SJSA1 (cell line): Measurements from ENCODE around the gene RANBP9. TPM values are rescaled to one million over a fixed set of nuclear protein-coding genes. Genes with fewer than 3 reads are reported as not detected.

Source experiments
- DNase-seq, 2 experiments: peaks; one replicate each; pipeline ENCODE4 v3.0.0-alpha.2; 2015 to 2020; ENCODE audit warnings: low spot score in 2 of 2, low read depth in 1 of 2
- H3K27ac ChIP-seq: fragments of 250-450 bp; sonication (Bioruptor Pico); 2 replicates; pipeline ENCODE4 v1.5.1; 2020; ENCODE audit warnings: mild to moderate bottlenecking, moderate library complexity
- H3K27me3 ChIP-seq: fragments of 250-450 bp; sonication (Bioruptor Pico); replicated peaks from 2 replicates; pipeline ENCODE4 v1.5.1; 2020; ENCODE audit warnings: mild to moderate bottlenecking, moderate library complexity
- H3K36me3 ChIP-seq: fragments of 250-450 bp; sonication (Bioruptor Pico); 2 replicates; pipeline ENCODE4 v1.5.1; 2020; ENCODE audit warnings: mild to moderate bottlenecking
- H3K4me1 ChIP-seq: fragments of 250-450 bp; sonication (Bioruptor Pico); replicated peaks from 2 replicates; pipeline ENCODE4 v1.6.1; 2021; ENCODE audit warnings: mild to moderate bottlenecking
- H3K4me3 ChIP-seq: fragments of 250-450 bp; sonication (Bioruptor Pico); 2 replicates; pipeline ENCODE4 v1.5.1; 2020; ENCODE audit warnings: mild to moderate bottlenecking
- H3K9me3 ChIP-seq: fragments of 250-450 bp; sonication (Bioruptor Pico); replicated peaks from 2 replicates; pipeline ENCODE4 v1.5.1; 2020; ENCODE audit warnings: mild to moderate bottlenecking
- total RNA-seq: library from RNA; depleted of rRNA; stranded (reverse); fragments of >200 nt; shearing (Covaris generic); gene quantifications from 2 replicates; pipeline ENCODE4 v1.2.3, GENCODE V29; 2014

Gene RANBP9
- total RNA-seq, 1 experiment from 2014 or later: 38.5 TPM

DNA sequence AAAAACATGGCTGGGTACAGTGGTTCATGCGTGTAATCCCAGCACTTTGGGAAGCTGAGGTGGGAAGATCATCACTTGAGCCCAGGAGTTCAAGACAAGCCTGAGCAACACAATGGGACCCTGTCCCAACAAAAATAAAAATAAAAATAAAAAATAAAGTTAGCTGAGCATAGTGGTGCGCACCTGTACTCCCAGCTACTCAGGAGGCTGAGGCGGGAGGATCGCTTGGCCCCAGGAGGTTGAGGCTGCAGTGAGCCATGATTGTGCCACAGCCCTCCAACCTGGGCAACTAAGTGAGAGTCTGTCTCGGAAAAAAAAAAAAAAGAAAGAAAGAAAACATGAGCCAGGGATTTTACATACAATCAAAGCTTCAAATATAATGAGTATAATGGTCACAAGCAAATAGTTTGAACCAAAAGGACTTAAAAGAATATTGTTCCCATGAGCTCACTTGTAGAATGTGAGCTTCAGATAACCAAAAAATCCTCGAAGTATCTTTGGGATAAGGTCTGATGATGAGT is 31.1 kb downstream of the RANBP9 start:
- Histone ChIP-seq H3K4me3 (no peak overlapping the region), H3K4me1 (no peaks in the 10 kb centered on the region), H3K36me3 (peaks cover 11% of the 10 kb centered on the region), H3K27me3 (no peaks in the 10 kb centered on the region), H3K9me3 (no peaks in the 10 kb centered on the region), H3K27ac (no peak overlapping the region)
- DNase-seq: no peak

DNA sequence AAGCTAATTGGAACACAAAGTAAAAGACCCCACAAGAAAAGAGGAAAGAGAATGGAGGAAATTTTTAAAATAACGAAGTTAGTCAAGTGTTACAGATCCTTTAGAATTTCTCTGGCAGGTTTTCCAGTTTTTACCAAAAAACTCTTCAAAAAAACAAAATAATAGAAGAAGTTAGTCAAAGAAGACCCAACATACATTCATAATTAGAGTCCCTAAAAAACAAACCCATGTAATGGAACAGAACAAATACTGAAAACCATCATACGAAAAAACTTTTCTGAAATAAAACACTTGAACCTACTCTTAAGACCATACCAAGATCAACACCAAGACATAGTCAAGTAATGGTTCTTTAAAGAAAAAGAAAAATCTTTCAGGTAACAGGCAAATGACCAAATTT is 31.6 kb downstream of the RANBP9 start:
- H3K9me3 ChIP-seq: no peaks in the 10 kb centered on the region

DNA sequence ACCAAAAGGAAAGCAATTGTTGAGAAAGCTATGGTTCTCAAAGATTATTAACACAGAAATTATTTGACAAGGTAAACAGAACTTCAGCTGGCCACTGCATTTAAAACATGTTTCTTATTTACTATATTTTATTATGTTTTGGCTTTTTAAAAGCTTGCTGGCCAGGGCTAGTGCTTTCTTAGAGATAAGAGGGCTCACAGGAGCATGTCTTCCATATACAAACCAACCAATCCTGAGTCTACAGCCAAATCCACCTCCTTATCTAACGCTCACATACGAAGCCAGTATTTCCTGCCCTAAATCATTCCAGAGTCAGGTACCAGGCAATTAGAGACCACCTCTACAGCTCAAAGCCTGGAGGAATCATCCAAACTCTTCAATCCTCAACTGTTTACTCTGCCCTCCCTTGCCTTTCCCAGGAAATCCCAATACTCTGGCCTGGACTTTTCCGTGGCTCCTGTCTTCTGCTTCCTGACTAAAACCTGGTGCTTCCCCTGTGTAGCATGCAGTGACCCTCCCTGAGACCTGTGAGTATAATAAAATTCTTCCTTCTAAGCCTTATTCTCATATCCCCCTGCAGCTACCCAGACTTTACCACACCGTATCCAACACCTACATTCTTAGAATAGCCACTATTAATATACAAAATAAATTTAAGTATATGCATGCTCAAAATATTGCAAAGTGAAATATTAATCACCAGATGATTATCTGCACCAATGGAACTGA is 33.2 kb downstream of the RANBP9 start:
- no peaks in the 10 kb centered on the region for H3K4me1 ChIP-seq
- H3K27ac ChIP-seq: no peak overlapping the region
- peaks cover 11% of the 10 kb centered on the region for H3K36me3 ChIP-seq
- no peak overlapping the region for H3K4me3 ChIP-seq
- H3K9me3 ChIP-seq: no peaks in the 10 kb centered on the region
- no peak for DNase-seq
- H3K27me3 ChIP-seq: no peaks in the 10 kb centered on the region

More for the DNA sequence above, 31.6 kb downstream of the RANBP9 start:
- Histone ChIP-seq H3K4me3 (no peak overlapping the region), H3K4me1 (no peaks in the 10 kb centered on the region), H3K36me3 (peaks cover 11% of the 10 kb centered on the region), H3K27me3 (no peaks in the 10 kb centered on the region), H3K27ac (no peak overlapping the region)
- DNase-seq: no peak

DNA sequence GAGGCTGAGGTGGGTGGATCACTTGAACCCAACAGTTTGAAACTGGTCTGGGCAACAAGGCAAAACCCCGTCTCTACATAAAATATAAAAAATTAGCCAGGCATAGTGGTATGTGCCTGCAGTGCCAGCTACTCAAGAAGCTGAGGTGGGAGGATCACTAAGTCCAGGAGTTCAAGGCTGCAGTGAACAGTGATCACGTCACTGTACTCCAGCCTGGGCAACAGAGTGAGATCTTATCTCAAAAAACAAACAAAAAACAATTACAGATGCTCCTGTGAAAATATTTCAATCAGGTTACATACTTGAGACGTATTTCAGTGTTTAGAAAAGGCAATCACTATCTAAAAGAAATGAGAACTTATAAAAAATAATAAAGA is 33.8 kb downstream of the RANBP9 start:
- Histone ChIP-seq H3K4me3 (no peak overlapping the region), H3K27ac (no peak overlapping the region), H3K4me1 (no peaks in the 10 kb centered on the region), H3K9me3 (no peaks in the 10 kb centered on the region), H3K36me3 (peaks cover 11% of the 10 kb centered on the region), H3K27me3 (no peaks in the 10 kb centered on the region)
- no peak for DNase-seq

DNA sequence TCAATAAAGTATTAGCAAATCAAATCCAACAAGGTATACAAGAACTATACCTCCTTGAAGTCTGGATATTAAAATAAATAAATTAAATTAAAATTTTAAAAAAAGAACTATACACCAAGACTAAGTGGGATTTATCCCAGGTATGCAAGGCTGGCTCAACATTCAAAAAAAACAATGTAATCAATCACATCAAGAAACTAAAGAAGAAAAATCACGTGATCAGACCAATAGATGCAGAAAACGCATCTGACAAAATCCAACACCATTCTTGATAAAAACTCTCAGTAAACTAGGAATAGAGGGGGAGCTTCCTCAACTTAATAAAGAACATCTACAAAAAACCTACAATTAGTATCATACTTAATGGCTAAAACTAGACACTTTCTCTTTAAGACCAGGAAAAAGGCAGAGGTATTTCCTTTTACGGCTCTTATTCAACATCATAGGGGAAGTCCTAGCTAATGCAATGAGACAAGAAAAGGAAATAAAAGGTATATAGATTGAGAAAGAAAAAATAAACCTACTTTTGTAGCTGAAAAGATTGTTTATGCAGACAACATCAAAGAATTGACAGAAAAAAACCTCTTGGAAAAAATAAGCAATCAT is 35.0 kb downstream of the RANBP9 start:
- no peaks in the 10 kb centered on the region for H3K9me3 ChIP-seq
- no peak overlapping the region for H3K4me3 ChIP-seq
- no peaks in the 10 kb centered on the region for H3K27me3 ChIP-seq
- H3K27ac ChIP-seq: no peak overlapping the region
- no peak for DNase-seq
- H3K36me3 ChIP-seq: peaks cover 11% of the 10 kb centered on the region
- no peaks in the 10 kb centered on the region for H3K4me1 ChIP-seq

DNA sequence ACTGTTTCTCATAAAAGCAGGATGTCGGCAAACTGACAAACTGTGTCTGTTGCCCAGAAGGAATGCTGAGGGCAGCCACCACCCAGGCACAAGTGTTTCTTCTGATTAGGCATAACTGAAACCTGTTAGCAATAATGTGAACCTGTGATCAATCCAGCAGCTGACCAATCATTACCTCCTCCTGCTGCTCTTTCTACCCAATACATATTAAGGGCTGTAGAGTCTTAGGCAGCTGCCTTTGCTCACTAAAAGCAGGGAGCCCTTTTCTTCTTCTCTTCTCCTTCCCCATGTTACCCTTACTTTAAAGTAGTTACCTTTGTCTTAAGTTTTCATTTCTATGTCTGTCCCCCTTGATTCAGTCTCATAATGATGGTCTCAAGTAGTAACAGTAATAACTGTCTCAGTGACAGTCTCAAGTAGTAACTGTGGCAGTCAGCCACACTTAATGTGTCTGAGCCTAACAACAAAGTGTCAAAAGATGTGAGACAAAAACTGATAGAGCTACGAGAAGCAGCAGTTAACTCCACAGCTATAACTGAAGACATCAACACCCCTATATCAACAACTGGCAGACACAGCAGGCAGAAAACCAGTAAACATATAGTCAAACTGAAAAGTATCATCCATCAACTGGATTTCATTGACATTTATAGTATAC is 37.0 kb downstream of the RANBP9 start:
- no peak for DNase-seq
- Histone ChIP-seq H3K9me3 (no peaks in the 10 kb centered on the region), H3K4me1 (no peaks in the 10 kb centered on the region), H3K27me3 (no peaks in the 10 kb centered on the region), H3K27ac (no peak overlapping the region), H3K4me3 (no peak overlapping the region), H3K36me3 (peaks cover under 1% of the 10 kb centered on the region; the same call in 1 of the 2 replicates)

DNA sequence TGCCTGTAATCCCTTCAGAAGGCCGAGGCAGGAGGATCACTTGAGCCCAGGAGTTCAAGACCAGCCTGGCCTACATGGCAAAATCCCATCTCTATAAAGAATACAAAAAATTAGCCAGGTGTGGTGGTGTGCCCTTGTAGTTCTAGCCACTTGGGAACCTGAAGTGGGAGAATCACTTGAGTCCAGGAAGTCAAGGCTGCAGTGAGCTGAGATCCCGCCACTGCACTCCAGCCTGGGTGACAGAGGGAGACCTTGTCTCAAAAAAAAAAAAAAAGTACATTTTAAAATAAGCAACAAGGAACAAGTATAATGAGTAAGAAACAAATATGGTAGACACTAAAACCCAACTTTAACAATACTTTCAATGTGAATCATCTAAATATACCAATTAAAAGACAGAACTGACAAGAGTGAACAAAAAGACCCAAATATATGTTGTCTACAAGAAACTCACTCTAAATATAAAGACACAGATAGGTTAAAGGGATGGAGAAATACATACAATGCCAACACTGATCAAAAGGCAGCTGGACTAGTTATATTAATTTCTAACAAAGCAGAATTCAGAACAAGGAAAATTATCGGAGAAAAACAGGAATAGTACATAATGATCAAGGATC is 37.7 kb downstream of the RANBP9 start:
- Histone ChIP-seq H3K27me3 (no peaks in the 10 kb centered on the region), H3K9me3 (no peaks in the 10 kb centered on the region), H3K4me1 (no peaks in the 10 kb centered on the region), H3K4me3 (no peak overlapping the region), H3K36me3 (no peaks in the 10 kb centered on the region; the same call in 1 of the 2 replicates), H3K27ac (no peak overlapping the region)
- DNase-seq: no peak

DNA sequence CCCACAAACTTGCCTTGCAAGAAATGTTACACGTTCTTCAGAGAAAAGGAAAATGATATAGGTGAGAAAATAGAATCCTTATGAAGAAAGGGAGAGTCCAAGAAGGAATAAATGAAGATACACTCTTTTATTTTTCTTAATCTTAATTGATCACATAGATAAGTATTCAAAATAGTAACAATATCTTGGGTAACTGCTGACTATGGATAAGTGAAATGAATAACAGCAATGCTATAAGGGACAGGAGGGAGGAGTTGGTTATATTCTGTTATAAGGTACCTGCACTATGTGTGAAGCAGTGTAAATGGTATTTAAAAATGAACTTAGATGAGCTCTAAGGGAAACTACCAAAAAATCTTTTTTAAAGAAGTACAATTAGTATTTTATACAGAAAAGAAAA is 38.3 kb downstream of the RANBP9 start:
- Histone ChIP-seq H3K27me3 (no peaks in the 10 kb centered on the region), H3K4me1 (no peaks in the 10 kb centered on the region), H3K4me3 (no peak overlapping the region), H3K27ac (no peak overlapping the region), H3K36me3 (no peaks in the 10 kb centered on the region; the same call in 1 of the 2 replicates), H3K9me3 (no peaks in the 10 kb centered on the region)
- DNase-seq: no peak

DNA sequence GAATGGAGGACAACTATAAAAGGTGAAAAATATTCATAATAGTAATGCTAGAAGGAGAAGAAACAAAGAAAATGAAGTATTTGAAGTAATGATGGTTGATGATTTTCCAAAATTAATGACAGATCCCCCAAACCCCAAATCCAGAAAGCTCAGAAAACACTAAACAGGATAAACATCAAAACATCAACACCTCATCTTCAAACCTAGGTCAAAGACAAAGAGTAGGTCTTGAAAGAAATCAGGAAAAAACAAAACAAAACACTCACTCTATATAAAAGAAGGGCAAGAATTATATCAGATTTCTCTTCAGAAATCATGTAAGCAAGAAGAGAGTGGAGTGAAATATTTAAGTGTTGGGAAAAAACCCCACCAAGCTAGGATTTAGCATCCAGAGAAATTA is 38.7 kb downstream of the RANBP9 start:
- Histone ChIP-seq H3K4me3 (no peak overlapping the region), H3K27me3 (no peaks in the 10 kb centered on the region)

DNA sequence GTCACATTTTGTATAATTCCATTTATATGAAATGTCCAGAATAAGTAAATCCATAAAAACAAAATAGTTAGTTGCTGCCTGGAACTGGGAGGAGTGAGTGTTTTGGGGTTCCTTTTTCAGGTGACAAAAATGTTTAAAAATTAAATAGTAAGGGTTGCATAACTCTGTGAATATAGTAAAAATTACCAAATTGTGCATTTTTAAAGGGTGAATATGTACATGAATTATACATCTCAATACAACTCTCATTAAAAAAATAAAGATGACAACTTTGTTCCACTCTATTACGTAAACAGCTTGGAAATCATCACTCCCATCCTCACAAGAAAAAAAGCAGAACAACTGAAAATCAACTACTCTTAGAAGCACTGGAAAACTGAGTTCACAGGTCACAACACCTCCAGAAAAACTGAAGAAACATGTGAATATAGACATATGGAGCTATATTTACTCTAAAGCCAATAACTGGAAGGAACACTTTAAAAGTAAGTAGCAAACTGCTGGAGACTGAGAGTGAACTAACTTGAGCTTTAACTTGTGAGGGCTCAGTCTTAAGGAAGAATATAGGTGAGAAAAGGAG is 40.0 kb downstream of the RANBP9 start:
- no peak for DNase-seq
- Histone ChIP-seq H3K36me3 (no peaks in the 10 kb centered on the region), H3K27me3 (no peaks in the 10 kb centered on the region), H3K4me3 (no peak overlapping the region), H3K27ac (no peak overlapping the region), H3K4me1 (peaks cover 5% of the 10 kb centered on the region; the same call in 1 of the 2 replicates), H3K9me3 (no peaks in the 10 kb centered on the region)

More for the DNA sequence above, 38.7 kb downstream of the RANBP9 start:
- DNase-seq: no peak
- Histone ChIP-seq H3K4me1 (no peaks in the 10 kb centered on the region), H3K27ac (no peak overlapping the region), H3K9me3 (no peaks in the 10 kb centered on the region), H3K36me3 (no peaks in the 10 kb centered on the region; the same call in 1 of the 2 replicates)

DNA sequence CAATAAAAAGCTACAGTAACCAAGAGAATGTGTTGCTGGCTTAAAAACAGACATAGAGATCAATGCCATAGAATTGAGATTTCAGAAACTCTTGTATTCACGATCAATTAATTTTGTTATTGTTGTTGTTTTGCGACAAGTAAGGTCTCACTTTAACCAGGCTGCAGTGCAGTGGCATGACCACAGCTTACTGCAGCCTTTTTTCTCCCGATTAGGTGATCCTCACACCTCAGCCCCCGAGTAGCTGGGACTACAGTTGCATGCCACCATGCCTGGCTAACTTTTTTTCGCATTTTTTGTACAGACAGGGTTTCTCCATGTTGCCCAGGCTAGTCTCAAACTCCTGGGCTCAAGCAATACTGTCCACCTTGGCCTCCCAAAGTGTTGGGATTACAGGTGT is 42.2 kb downstream of the RANBP9 start:
- no peak for DNase-seq

DNA sequence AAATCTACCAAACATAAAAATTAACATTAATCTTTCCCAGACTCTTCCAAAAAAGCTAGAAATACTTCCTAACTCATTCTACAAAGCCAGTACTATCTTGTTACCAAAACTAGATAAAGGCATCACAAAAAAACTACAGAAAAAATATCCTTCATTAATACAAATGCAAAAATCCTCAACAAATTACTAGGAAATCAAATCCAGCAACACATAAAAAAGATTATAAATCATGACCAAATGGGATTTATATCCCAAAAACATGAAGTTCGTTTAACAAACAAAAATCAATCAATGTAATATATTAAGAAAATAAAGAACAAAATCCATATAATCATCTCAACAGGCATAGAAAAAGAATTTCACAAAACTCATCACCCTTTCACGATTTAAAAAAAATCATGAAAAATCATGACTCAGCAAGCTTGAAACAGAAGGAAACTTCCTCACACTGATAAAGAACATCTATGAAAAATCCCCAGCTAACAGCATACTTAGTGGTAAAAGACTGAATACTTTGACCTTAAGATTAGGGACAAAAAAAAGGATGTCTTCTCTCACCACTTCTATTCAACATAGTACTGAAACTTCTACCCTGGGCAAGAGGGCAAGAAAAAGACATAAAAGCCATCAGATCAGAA is 43.2 kb downstream of the RANBP9 start:
- H3K9me3 ChIP-seq: no peaks in the 10 kb centered on the region
- H3K27me3 ChIP-seq: no peaks in the 10 kb centered on the region
- H3K27ac ChIP-seq: no peak overlapping the region
- H3K4me1 ChIP-seq: peaks cover 6% of the 10 kb centered on the region; the same call in 1 of the 2 replicates
- no peak for DNase-seq
- no peak overlapping the region for H3K4me3 ChIP-seq
- H3K36me3 ChIP-seq: no peaks in the 10 kb centered on the region

More for the DNA sequence above, 42.2 kb downstream of the RANBP9 start:
- H3K4me3 ChIP-seq: no peak overlapping the region
- peaks cover 6% of the 10 kb centered on the region; the same call in 1 of the 2 replicates for H3K4me1 ChIP-seq
- no peak overlapping the region for H3K27ac ChIP-seq
- H3K9me3 ChIP-seq: no peaks in the 10 kb centered on the region
- no peaks in the 10 kb centered on the region for H3K36me3 ChIP-seq
- no peaks in the 10 kb centered on the region for H3K27me3 ChIP-seq

DNA sequence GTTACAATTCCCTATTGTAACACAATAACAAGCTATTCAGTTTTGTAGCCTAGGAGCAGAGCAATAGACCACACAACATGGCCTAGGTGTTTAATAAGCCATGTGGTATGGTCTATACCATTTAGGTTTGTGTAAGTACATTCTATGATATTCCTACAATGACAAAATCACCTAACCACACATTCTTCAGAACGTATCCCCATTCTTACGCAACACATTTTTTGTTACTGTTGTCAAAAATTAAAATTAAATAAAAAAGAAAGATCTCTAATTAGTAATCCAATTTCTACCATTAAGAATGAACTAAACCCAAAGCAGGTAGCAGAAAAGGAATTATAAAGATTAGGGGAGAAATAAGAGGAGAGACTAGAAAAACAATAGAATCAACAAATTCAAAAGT is 44.0 kb downstream of the RANBP9 start:
- Histone ChIP-seq H3K4me1 (peaks cover 6% of the 10 kb centered on the region; the same call in 1 of the 2 replicates), H3K27ac (no peak overlapping the region), H3K9me3 (no peaks in the 10 kb centered on the region), H3K4me3 (no peak overlapping the region), H3K27me3 (no peaks in the 10 kb centered on the region), H3K36me3 (no peaks in the 10 kb centered on the region)
- no peak for DNase-seq
